Measurements from ENCODE around the gene NEK6.

NEK6 gene

DNA sequence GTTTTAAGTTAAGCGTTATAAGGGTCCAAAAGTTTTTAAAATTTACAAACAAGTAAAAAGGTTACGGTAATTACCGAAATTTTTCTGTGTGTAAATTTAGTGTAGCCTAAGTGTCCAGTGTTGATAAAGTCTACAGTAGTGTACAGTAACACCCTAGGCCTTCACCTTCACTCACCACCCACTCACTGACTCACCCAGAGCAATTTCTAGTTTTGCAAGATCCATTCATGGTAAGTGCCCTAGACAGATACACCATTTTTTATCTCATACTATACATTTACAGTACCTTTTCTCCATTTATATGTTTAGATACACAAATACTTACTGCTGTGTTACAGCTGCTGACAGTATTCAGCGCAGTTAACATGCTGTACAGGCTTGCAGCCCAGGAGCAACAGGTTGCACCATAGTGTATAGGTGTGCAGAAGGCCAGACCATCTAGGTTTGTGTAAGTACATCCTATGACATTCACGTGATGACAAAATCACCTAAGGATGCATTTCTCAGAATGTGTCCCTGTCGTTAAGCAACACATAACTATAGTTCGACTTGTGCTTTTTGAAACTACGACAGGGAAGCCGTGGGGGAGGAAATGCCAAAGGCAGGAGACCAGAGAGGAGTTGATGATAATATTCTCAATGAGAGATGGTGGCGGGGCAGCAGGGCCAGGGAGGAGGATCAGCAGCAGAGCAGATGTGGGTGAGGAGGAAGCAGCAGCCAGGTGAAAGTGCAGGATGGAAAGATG, 108.9 kb downstream of the NEK6 start:
- no peak for DNase-seq (ENCODE audit: low read depth in 2 of 2, low spot score in 1 of 2)

- no peak for DNase-seq (ENCODE audit: low read depth in 2 of 2, low spot score in 1 of 2)
These were observed 110.9 kb downstream of the NEK6 start for GRCh38 chr9:124368692-124369091.

DNA sequence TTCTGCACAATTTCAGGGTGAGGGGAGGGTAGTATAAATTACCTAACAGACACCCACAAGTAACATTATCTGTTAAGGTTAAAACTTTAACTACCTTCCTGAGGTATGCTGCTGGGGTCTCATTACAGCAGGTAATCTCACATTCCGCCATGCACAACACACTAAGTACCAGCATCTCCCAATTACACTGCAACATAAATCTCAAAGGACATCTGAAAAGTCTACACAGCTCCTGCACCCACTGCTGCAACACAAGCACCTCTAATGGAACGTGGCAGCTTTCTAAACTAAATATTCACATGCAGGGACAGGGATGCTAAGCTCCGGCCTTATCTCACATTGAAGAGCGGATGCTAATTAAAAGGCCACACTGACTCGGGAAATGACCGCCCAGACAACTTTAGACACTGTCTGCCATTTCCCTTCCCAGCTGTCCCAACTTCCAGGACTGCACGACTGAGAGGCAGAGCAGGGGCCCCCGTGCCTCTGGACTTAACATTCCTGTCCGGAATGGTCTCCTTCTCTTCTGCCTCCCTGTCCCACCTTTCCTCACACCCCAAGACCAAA, 111.6 kb downstream of the NEK6 start:
- no peak for DNase-seq (ENCODE audit: low read depth in 2 of 2, low spot score in 1 of 2)

- DNase-seq (ENCODE audit: low read depth in 2 of 2, low spot score in 1 of 2), result no peak
These were observed 113.3 kb downstream of the NEK6 start for GRCh38 chr9:124370896-124371582.

- no peak for DNase-seq (ENCODE audit: low read depth in 2 of 2, low spot score in 1 of 2)
These were observed 114.3 kb downstream of the NEK6 start for GRCh38 chr9:124372038-124372437.

- DNase-seq (ENCODE audit: low read depth in 2 of 2, low spot score in 1 of 2), result no peak
These were observed 115.6 kb downstream of the NEK6 start for GRCh38 chr9:124373386-124373785.

DNA sequence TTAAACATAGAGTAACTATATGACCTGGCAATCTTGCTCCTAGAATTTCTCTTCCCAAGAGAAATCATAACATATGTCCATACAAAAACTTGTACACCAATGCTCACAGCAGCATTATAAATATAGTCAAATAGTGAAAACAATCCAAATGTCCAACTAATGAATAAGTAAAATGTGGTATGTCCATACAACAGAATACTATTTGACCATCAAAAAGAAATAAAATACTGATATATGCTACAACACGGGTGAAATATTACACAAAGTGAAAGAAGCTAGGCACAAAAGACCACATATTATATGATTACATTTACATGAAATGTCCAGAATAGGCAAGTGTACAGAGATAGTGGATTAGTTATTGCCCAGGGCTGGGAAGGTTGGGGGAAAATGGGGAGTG, 116.1 kb downstream of the NEK6 start:
- DNase-seq (ENCODE audit: low read depth in 2 of 2, low spot score in 1 of 2), result no peak

DNA sequence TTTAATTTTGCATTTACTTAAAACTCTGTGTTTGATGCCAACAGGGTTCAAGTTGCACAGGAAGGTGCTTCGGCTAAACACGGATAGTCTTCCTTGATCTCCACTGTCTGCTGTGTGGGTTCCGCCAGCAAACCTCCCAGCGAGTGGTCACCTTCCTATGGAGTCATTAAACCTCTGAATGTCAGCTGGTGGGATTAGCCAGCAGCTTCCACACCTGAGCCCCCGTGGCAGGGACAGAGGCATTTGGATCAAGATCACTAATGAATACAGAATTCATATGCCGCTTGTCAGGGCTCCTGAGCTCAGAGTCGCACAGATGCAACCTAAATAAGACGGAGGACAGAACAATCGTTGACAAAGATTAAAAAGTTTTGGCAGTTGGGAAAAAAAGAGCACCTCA, 118.0 kb downstream of the NEK6 start:
- no peak for DNase-seq (ENCODE audit: low read depth in 2 of 2, low spot score in 1 of 2)

DNA sequence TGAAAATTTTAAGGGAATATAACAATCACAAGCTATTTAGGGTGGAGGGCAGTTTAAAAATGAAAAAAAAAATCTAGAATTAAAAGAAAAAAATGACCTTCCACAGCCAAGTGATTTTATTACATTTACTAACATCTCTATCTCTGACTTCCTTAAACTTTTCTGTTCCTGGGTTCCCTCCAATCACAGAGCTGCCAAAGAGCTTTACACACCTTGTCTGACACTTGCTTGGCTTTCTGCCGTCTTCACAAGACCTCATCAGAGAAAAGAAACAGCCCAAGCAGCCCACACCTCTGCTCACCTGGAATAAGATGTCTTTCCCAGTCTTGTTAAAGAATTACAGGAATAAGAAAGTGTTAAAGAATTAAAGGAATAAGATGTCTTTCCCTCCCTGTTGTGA, 118.6 kb downstream of the NEK6 start:
- no peak for DNase-seq (ENCODE audit: low read depth in 2 of 2, low spot score in 1 of 2)

DNA sequence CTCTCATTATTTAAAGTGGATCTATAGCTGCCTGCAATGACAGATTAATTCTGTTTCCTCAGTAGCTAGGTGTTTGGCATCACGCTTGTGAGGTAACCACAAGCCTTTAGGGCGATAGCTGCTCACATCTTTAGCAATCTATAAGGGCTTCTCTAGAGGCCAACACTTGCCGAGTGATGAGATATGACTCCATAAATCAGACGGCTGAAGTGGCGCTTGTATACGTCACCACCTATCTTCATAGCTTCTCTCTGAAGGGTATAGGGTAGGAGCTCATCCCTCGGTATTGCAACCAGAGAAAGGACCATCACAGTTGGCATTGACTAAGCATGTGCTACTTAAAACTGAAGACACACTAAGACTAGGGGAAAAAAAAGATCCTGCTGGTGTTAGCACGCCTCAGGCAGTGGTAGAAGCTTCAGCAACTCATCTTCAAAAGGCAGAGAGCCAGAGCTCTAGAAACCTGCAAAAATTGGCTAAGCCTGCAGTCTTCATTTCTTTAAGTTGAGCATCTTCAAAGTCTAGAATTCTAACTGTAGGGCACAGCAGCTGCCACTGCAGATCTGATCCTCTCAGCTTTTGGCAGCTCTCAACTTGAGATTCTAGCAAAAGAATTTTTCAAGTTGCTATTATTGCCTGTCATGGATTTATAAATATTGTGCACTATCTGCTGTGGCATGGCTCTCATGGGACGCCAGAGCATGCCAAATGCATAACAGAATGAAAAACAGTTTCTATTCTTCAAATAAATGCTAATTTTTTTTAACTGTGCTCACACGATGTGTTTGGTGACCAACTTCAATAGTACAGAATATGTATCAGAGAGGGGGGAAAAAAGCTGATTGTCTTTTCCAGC, 120.0 kb downstream of the NEK6 start:
- no peak for DNase-seq (ENCODE audit: low read depth in 2 of 2, low spot score in 1 of 2)

DNA sequence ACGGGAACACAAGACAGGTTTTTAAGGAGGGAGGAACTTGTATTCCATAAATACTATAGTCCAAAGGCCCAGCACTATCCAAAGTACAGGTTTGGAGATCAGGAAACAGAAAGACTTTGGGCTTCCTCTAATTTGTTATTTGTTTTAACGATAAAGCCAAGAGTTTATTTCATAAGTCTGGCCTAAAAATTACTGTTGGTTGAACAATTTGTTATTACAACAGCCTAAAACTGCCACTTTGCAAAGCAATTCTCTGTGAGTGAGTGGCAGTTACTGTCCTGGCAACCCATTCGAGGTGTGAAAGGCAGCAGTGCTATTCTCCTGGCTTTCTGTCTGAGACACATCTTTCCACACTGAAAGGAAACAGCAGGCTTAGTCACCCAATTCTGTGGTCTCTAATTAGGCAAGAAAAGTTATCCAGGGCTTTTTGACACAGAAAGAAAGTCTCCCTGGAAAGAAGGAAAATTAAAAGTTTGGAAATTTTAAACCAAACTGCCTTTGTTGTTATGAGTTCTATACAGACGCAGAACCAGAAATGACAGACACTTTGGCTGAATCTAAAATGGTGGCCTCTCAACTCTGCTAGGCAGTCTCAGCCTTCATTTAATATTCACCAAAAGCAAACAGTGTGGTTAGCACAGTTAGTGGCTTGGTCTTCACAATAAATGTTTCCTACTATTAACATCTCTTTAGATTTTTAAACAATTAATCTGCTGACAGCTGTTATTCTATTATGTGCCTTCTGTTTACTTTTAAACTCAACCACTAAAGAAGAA, 123.6 kb downstream of the NEK6 start:
- DNase-seq (ENCODE audit: low read depth in 2 of 2, low spot score in 1 of 2), result no peak

- DNase-seq (ENCODE audit: low read depth in 2 of 2, low spot score in 1 of 2), result no peak
These were observed 126.5 kb downstream of the NEK6 start for GRCh38 chr9:124384210-124384609.

GRCh38 chr9:124384846-124385245, 127.1 kb downstream of the NEK6 start:
- no peak for DNase-seq (ENCODE audit: low read depth in 2 of 2, low spot score in 1 of 2)

GRCh38 chr9:124385623-124386022, 127.9 kb downstream of the NEK6 start:
- DNase-seq (ENCODE audit: low read depth in 2 of 2, low spot score in 1 of 2), result no peak

DNA sequence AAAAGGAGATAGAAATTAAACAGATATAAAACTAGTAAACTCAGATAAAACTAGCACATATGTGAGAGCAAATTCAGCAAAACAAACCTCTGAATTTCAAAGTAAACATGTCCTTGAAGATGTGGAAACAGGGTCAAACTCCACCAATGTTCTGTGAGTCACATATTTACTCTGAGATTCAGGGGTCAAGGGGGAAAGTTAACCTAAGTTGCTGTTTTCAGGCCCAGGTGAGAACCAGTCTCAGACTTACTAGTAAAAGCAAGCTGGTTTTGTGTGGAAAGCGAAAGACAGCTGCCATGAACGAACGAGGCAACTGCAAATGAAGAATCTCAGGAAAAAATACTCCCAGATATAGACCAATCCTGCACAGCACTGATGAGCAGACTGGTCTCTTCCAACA, 128.5 kb downstream of the NEK6 start:
- no peak for DNase-seq (ENCODE audit: low read depth in 2 of 2, low spot score in 1 of 2)

- DNase-seq (ENCODE audit: low read depth in 2 of 2, low spot score in 1 of 2), result no peak
These were observed 130.7 kb downstream of the NEK6 start for GRCh38 chr9:124388275-124389048.

- DNase-seq (ENCODE audit: low read depth in 2 of 2, low spot score in 1 of 2), result no peak
These were observed 131.6 kb downstream of the NEK6 start for GRCh38 chr9:124389146-124389939.

DNA sequence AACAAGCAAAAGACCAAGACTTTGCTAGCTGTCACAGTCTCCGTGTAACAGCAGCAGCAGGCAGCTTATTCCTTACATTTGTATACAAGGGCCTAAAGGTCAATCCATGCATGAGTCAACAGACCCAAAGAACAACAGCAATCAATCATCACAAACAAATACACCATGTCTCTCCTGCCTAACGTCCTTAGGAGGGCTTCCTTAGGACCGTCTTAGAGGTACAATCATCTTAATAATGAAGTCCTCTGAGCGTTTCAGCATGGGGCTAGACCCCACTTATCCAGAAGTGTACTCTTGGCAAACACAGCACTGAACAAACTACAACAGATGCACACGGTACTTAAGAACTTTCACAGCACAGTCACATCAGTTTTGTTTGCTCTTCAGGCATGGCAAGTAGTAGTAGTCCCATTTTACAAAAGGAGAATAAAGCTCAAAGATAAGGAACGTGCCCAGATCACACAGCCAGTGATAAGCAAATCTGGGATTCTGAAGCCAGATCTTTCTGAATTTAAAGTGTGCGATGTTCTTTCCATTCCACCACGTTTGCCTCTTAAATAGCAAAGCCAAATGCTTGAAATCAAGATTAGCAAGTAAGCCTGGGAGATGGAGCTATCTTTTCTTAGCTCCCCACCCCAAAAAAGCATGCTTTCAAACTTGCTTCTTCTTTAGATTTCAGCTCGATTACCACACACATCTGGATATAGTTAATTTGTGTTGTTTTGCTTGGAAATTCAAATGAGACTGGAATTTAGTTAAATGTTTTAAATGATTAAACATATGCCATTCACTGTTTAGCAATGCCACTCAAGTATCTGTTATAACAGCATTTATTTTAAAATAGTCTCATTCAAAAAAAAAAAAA, 133.3 kb downstream of the NEK6 start:
- no peak for DNase-seq (ENCODE audit: low read depth in 2 of 2, low spot score in 1 of 2)
